ENCODE data around the gene TMTC2. TPM values are rescaled to one million over a fixed set of nuclear protein-coding genes. Genes with fewer than 3 reads are reported as not detected.
A peak's percentile ranks its signal among the peaks of the same experiment; 100 is the strongest.

Gene TMTC2
- total and polyA plus RNA-seq, 2 donors (not counting 3 experiments of a cell fraction or from before 2014, with no cell fraction given), result 4.1 to 7.8 TPM

- dilution Hi-C loops (cut with MboI; ENCODE audit: extremely low pct_ligation_motif_present, low sequenced_read_pairs), result no loop called here
- intact Hi-C loops (cut with micrococcal nuclease), result no loop called here
- no peaks in the 10 kb centered on the region for H3K27me3 ChIP-seq (ENCODE audit: control insufficient read depth in 2 of 2, insufficient read depth in 2 of 2, low read length in 2 of 2)
- H2AFZ ChIP-seq (ENCODE audit: low read depth, low read length), result no peak overlapping the region
- no TSS peak for BruUV-seq (replicated peaks)
- FAIRE-seq, result peak; percentile 74
- DNase-seq (ENCODE audit: low read depth, low spot score), result peak; percentile 78
- H3K4me1 ChIP-seq (ENCODE audit: control insufficient read depth, extremely low read depth, insufficient read depth, low read length), result peaks cover 15% of the 10 kb centered on the region
- H3K9me1 ChIP-seq (replicated peaks; ENCODE audit: control insufficient read depth, extremely low read depth, insufficient read depth, low read length), result no peaks in the 10 kb centered on the region
- POLR2A ChIA-PET, result no interaction called here
- no peaks in the 10 kb centered on the region for H4K20me1 ChIP-seq (replicated peaks; ENCODE audit: control insufficient read depth, extremely low read depth, insufficient read depth, low read length)
- no peak overlapping the region for H3K4me3 ChIP-seq (replicated peaks in 1 of 3; ENCODE audit: insufficient read depth in 1 of 3, low read depth in 1 of 3, low read length in 3 of 3)
- H3K79me2 ChIP-seq (ENCODE audit: control insufficient read depth, insufficient read depth, low read length), result no peaks in the 10 kb centered on the region
- no peak overlapping the region for H3K9ac ChIP-seq (replicated peaks; ENCODE audit: extremely low read depth, insufficient read depth, low read length)
- CTCF ChIA-PET, result interaction anchor here (1.2 kb wide), 1 partner anchor 9 kb away, joined by 5 read pairs; no protein-coding TSS in a partner anchor
- H3K36me3 ChIP-seq (ENCODE audit: control insufficient read depth in 2 of 2, extremely low read depth in 1 of 2, insufficient read depth in 2 of 2, low read length in 2 of 2), result no peaks in the 10 kb centered on the region
- no peak for TF ChIP-seq GATA2 (IDR thresholded peaks at IDR 0.05; ENCODE audit: insufficient read depth, insufficient read length, low read depth, low read length)
- peak; percentile 3 for TF ChIP-seq JUN (IDR thresholded peaks at IDR 0.05; ENCODE audit: borderline replicate concordance, insufficient read depth, insufficient read length, low read depth)
- no peak overlapping the region for H3K27ac ChIP-seq (ENCODE audit: insufficient read depth, low read depth, low read length)
- H3K9me3 ChIP-seq (replicated peaks; ENCODE audit: control insufficient read depth, insufficient read depth, low read length), result no peaks in the 10 kb centered on the region
- H3K4me2 ChIP-seq (ENCODE audit: insufficient read depth, low read length), result peak overlapping the region; percentile 58
Measured at GRCh38 chr12:83084516-83085234, 398.0 kb downstream of the TMTC2 start.

- Histone ChIP-seq H3K9ac (replicated peaks; ENCODE audit: extremely low read depth, insufficient read depth, low read length) (no peak overlapping the region), H3K27ac (ENCODE audit: insufficient read depth, low read depth, low read length) (no peak overlapping the region), H3K27me3 (ENCODE audit: control insufficient read depth in 2 of 2, insufficient read depth in 2 of 2, low read length in 2 of 2) (no peaks in the 10 kb centered on the region), H3K36me3 (ENCODE audit: control insufficient read depth in 2 of 2, extremely low read depth in 1 of 2, insufficient read depth in 2 of 2, low read length in 2 of 2) (no peaks in the 10 kb centered on the region), H3K9me3 (replicated peaks; ENCODE audit: control insufficient read depth, insufficient read depth, low read length) (no peaks in the 10 kb centered on the region), H4K20me1 (replicated peaks; ENCODE audit: control insufficient read depth, extremely low read depth, insufficient read depth, low read length) (no peaks in the 10 kb centered on the region), H3K4me2 (ENCODE audit: insufficient read depth, low read length) (no peak overlapping the region), H3K79me2 (ENCODE audit: control insufficient read depth, insufficient read depth, low read length) (no peaks in the 10 kb centered on the region), H3K9me1 (replicated peaks; ENCODE audit: control insufficient read depth, extremely low read depth, insufficient read depth, low read length) (no peaks in the 10 kb centered on the region), H2AFZ (ENCODE audit: low read depth, low read length) (no peak overlapping the region), H3K4me3 (replicated peaks in 1 of 3; ENCODE audit: insufficient read depth in 1 of 3, low read depth in 1 of 3, low read length in 3 of 3) (no peak overlapping the region), H3K4me1 (ENCODE audit: control insufficient read depth, extremely low read depth, insufficient read depth, low read length) (peaks cover 15% of the 10 kb centered on the region)
- ChIA-PET CTCF (no interaction called here), POLR2A (no interaction called here)
- TF ChIP-seq MAX (IDR thresholded peaks at IDR 0.05; ENCODE audit: insufficient read depth, insufficient read length) (no peak), CTCF (IDR thresholded peaks at IDR 0.05; ENCODE audit: extremely low read depth in 1 of 2, insufficient read depth in 1 of 2, low read depth in 1 of 2, low read length in 2 of 2) (no peak), FOS (IDR thresholded peaks at IDR 0.05; ENCODE audit: borderline replicate concordance, insufficient read depth, low read length) (no peak), EZH2 (IDR thresholded peaks at IDR 0.05; ENCODE audit: borderline replicate concordance, low read depth, low read length, severe bottlenecking) (no peak), JUN (IDR thresholded peaks at IDR 0.05; ENCODE audit: borderline replicate concordance, insufficient read depth, insufficient read length, low read depth) (no peak), GATA2 (IDR thresholded peaks at IDR 0.05; ENCODE audit: insufficient read depth, insufficient read length, low read depth, low read length) (no peak), POLR2AphosphoS5 (IDR thresholded peaks at IDR 0.05; ENCODE audit: insufficient read depth, low read depth, low read length) (no peak), POLR2A (IDR thresholded peaks at IDR 0.05; ENCODE audit: low read depth, low read length) (no peak), MYC (IDR thresholded peaks at IDR 0.05; ENCODE audit: low read depth, low read length) (no peak)
- intact Hi-C loops (cut with micrococcal nuclease) (no loop called here), dilution Hi-C loops (cut with MboI; ENCODE audit: extremely low pct_ligation_motif_present, low sequenced_read_pairs) (no loop called here)
- no TSS peak for BruUV-seq (replicated peaks)
- no peak for DNase-seq (ENCODE audit: low read depth, low spot score)
- no peak for FAIRE-seq
Measured at GRCh38 chr12:83086023-83086422, 399.3 kb downstream of the TMTC2 start.
